NT2/D1 (cell line): ENCODE data around the gene USP44.

Experiments
- DNase-seq: peaks from one replicate; pipeline ENCODE4 v3.0.0-alpha.2; 2011; ENCODE audit warnings: low read depth, low spot score
- H3K27me3 ChIP-seq: 2 replicates; pipeline ENCODE4 v1.6.0; 2011; ENCODE audit warnings: mild to moderate bottlenecking; ENCODE audit not compliant: insufficient read length, insufficient read depth
- H3K36me3 ChIP-seq: 2 replicates; pipeline ENCODE4 v1.6.1; 2011; ENCODE audit warnings: mild to moderate bottlenecking, low read length, mixed read lengths; ENCODE audit not compliant: insufficient read depth, insufficient read length
- H3K4me1 ChIP-seq: 2 replicates; pipeline ENCODE4 v1.5.1; 2011; ENCODE audit not compliant: insufficient read depth, insufficient read length
- H3K4me3 ChIP-seq: 2 replicates; pipeline ENCODE4 v1.5.1; 2011; ENCODE audit warnings: low read depth; ENCODE audit not compliant: insufficient read length
- H3K9ac ChIP-seq: 2 replicates; pipeline ENCODE4 v1.6.0; 2011; ENCODE audit warnings: low read depth; ENCODE audit not compliant: insufficient read length
- H3K9me3 ChIP-seq: 2 replicates; pipeline ENCODE4 v1.5.1; 2011; ENCODE audit warnings: mild to moderate bottlenecking, low read length; ENCODE audit not compliant: insufficient read depth
- SUZ12 ChIP-seq: IDR thresholded peaks from 2 replicates; pipeline ENCODE4 v1.6.1; 2011; ENCODE audit not compliant: insufficient read length, insufficient read depth; ENCODE audit errors: extremely low read depth
- YY1 ChIP-seq: IDR thresholded peaks from 2 replicates; pipeline ENCODE4 v1.6.1; 2011; ENCODE audit not compliant: insufficient read length, insufficient read depth
- ZNF274 ChIP-seq: IDR thresholded peaks from 2 replicates; pipeline ENCODE4 v1.6.1; 2011; ENCODE audit warnings: mild to moderate bottlenecking, low read depth, low read length

USP44 gene

GRCh38 chr12:95538656-95539055 lies 12.6 kb downstream of the USP44 start:
- no peak for TF ChIP-seq SUZ12
- no peak for TF ChIP-seq YY1
- TF ChIP-seq ZNF274 = no peak
- H3K4me1 ChIP-seq = peaks cover 2% of the 10 kb centered on the region
- H3K4me3 ChIP-seq = no peak overlapping the region
- peaks cover 5% of the 10 kb centered on the region for H3K36me3 ChIP-seq
- no peaks in the 10 kb centered on the region for H3K9me3 ChIP-seq
- no peak for DNase-seq
- no peaks in the 10 kb centered on the region for H3K27me3 ChIP-seq
- H3K9ac ChIP-seq = no peak overlapping the region

- Histone ChIP-seq H3K9me3 (no peaks in the 10 kb centered on the region), H3K9ac (no peak overlapping the region), H3K36me3 (peaks cover 10% of the 10 kb centered on the region), H3K4me1 (peaks cover 2% of the 10 kb centered on the region), H3K27me3 (no peaks in the 10 kb centered on the region), H3K4me3 (no peak overlapping the region)
- no peak for DNase-seq
- TF ChIP-seq YY1 = no peak
- no peak for TF ChIP-seq SUZ12
- no peak for TF ChIP-seq ZNF274
Measured at GRCh38 chr12:95538006-95538405, 13.3 kb downstream of the USP44 start.

GRCh38 chr12:95533985-95534384 lies 17.3 kb downstream of the USP44 start:
- peaks cover 30% of the 10 kb centered on the region for H3K36me3 ChIP-seq
- peaks cover 2% of the 10 kb centered on the region for H3K4me1 ChIP-seq
- H3K27me3 ChIP-seq = no peaks in the 10 kb centered on the region
- TF ChIP-seq YY1 (no peak), ZNF274 (no peak), SUZ12 (no peak)
- H3K9ac ChIP-seq = no peak overlapping the region
- no peak overlapping the region for H3K4me3 ChIP-seq
- no peaks in the 10 kb centered on the region for H3K9me3 ChIP-seq
- no peak for DNase-seq

- Histone ChIP-seq H3K4me1 (peaks cover 2% of the 10 kb centered on the region), H3K27me3 (no peaks in the 10 kb centered on the region), H3K36me3 (peaks cover 41% of the 10 kb centered on the region), H3K9me3 (no peaks in the 10 kb centered on the region), H3K9ac (no peak overlapping the region), H3K4me3 (no peak overlapping the region)
- no peak for DNase-seq
- TF ChIP-seq YY1 (no peak), ZNF274 (no peak), SUZ12 (no peak)
Measured at GRCh38 chr12:95532851-95533250, 18.4 kb downstream of the USP44 start.

GRCh38 chr12:95529693-95530225 lies 21.5 kb downstream of the USP44 start:
- H3K4me3 ChIP-seq = no peak overlapping the region
- no peak for TF ChIP-seq ZNF274
- TF ChIP-seq YY1 = no peak
- no peak for DNase-seq
- no peaks in the 10 kb centered on the region for H3K9me3 ChIP-seq
- H3K27me3 ChIP-seq = no peaks in the 10 kb centered on the region
- H3K36me3 ChIP-seq = peaks cover 49% of the 10 kb centered on the region
- H3K4me1 ChIP-seq = no peaks in the 10 kb centered on the region
- H3K9ac ChIP-seq = no peak overlapping the region

- Histone ChIP-seq H3K36me3 (peaks cover 43% of the 10 kb centered on the region), H3K9me3 (no peaks in the 10 kb centered on the region), H3K9ac (no peak overlapping the region), H3K27me3 (no peaks in the 10 kb centered on the region), H3K4me3 (no peak overlapping the region), H3K4me1 (no peaks in the 10 kb centered on the region)
- no peak for TF ChIP-seq YY1
- TF ChIP-seq SUZ12 = no peak
- TF ChIP-seq ZNF274 = no peak
- DNase-seq = no peak
Measured at GRCh38 chr12:95528431-95528830, 22.8 kb downstream of the USP44 start.

- H3K4me1 ChIP-seq = peaks cover 2% of the 10 kb centered on the region
- no peaks in the 10 kb centered on the region for H3K9me3 ChIP-seq
- TF ChIP-seq YY1 (no peak), ZNF274 (no peak), SUZ12 (no peak)
- H3K27me3 ChIP-seq = no peaks in the 10 kb centered on the region
- H3K4me3 ChIP-seq = no peak overlapping the region
- peaks cover 34% of the 10 kb centered on the region for H3K36me3 ChIP-seq
- peak; percentile 35 for DNase-seq
- H3K9ac ChIP-seq = no peak overlapping the region
Measured at GRCh38 chr12:95522692-95523091, 28.6 kb downstream of the USP44 start.

GRCh38 chr12:95520816-95521215 lies 30.5 kb downstream of the USP44 start:
- Histone ChIP-seq H3K9ac (no peak overlapping the region), H3K9me3 (no peaks in the 10 kb centered on the region), H3K4me1 (peaks cover 2% of the 10 kb centered on the region), H3K27me3 (no peaks in the 10 kb centered on the region), H3K36me3 (peaks cover 43% of the 10 kb centered on the region), H3K4me3 (no peak overlapping the region)
- no peak for DNase-seq
- TF ChIP-seq SUZ12 (no peak), YY1 (no peak), ZNF274 (no peak)
